HG02870 (cell line): Measurements from ENCODE around the gene ZBED1.
"Not testable (repeated sequence)": the region's sequence is repeated elsewhere in the genome, so short reads cannot be mapped to it uniquely, and the experiment has no call there.

Source experiments
- ATAC-seq: cut with Tn5 transposase; IDR thresholded peaks from one replicate; pipeline ENCODE4 v1.9.1; 2021; ENCODE audit warnings: mild to moderate bottlenecking, moderate library complexity; ENCODE audit not compliant: unreplicated experiment

ZBED1 gene

GRCh38 chrX:2520539-2520938 lies 19.8 kb upstream of the ZBED1 start:
- no peak for ATAC-seq

GRCh38 chrX:2519638-2520037 lies 18.9 kb upstream of the ZBED1 start:
- ATAC-seq = not testable (repeated sequence)

- ATAC-seq = no peak
These were observed 16.3 kb upstream of the ZBED1 start for GRCh38 chrX:2517055-2517454.

GRCh38 chrX:2516623-2517022 lies 15.8 kb upstream of the ZBED1 start:
- ATAC-seq = no peak

- ATAC-seq = no peak
These were observed 13.4 kb upstream of the ZBED1 start for GRCh38 chrX:2514131-2514530.

GRCh38 chrX:2513121-2513664 lies 12.4 kb upstream of the ZBED1 start:
- ATAC-seq = no peak

GRCh38 chrX:2512501-2512900 lies 11.7 kb upstream of the ZBED1 start:
- no peak for ATAC-seq

- ATAC-seq = no peak
These were observed 10.6 kb upstream of the ZBED1 start for GRCh38 chrX:2511326-2511725.

- no peak for ATAC-seq
These were observed 8.0 kb upstream of the ZBED1 start for GRCh38 chrX:2508648-2509335.

- no peak for ATAC-seq
These were observed 7.3 kb upstream of the ZBED1 start for GRCh38 chrX:2507904-2508627.

GRCh38 chrX:2507196-2507595 lies 6.4 kb upstream of the ZBED1 start:
- ATAC-seq = no peak

GRCh38 chrX:2505341-2505740 lies 4.6 kb upstream of the ZBED1 start:
- not testable (repeated sequence) for ATAC-seq

GRCh38 chrX:2504706-2505332 lies 4.0 kb upstream of the ZBED1 start:
- ATAC-seq = no peak

GRCh38 chrX:2503591-2504500 lies 3.1 kb upstream of the ZBED1 start:
- no peak for ATAC-seq

GRCh38 chrX:2502668-2503519 lies 2.1 kb upstream of the ZBED1 start:
- no peak for ATAC-seq

GRCh38 chrX:2502120-2502667 lies 1.4 kb upstream of the ZBED1 start:
- no peak for ATAC-seq

- no peak for ATAC-seq
These were observed 855 bp upstream of the ZBED1 start for GRCh38 chrX:2501559-2502102.

- peak; percentile 42 for ATAC-seq
These were observed 529 bp downstream of the ZBED1 start for GRCh38 chrX:2500091-2500802.

GRCh38 chrX:2499507-2499906 lies 1.3 kb downstream of the ZBED1 start:
- no peak for ATAC-seq
